Measurements from ENCODE around the gene FILIP1L. TPM values are rescaled to one million over a fixed set of nuclear protein-coding genes. Genes with fewer than 3 reads are reported as not detected.

The FILIP1L gene
- total RNA-seq, 2 donors from 2014 or later, result 270 to 279 TPM

GRCh38 chr3:99836681-99837080, 277.6 kb downstream of the FILIP1L start:
- no peaks in the 10 kb centered on the region for H3K27me3 ChIP-seq (replicated peaks; ENCODE audit: insufficient read depth)
- no peak for DNase-seq (ENCODE audit: low spot score)
- H3K36me3 ChIP-seq, result no peaks in the 10 kb centered on the region
- no peak overlapping the region for H3K4me3 ChIP-seq
- TF ChIP-seq CTCF (IDR thresholded peaks at IDR 0.05), result no peak
- no peak for ATAC-seq (ENCODE audit: insufficient number of reproducible peaks, low FRiP score, low read depth)
- no peak overlapping the region for H3K27ac ChIP-seq
- H3K9me3 ChIP-seq, result no peaks in the 10 kb centered on the region
- H3K4me1 ChIP-seq (ENCODE audit: control insufficient read depth in 1 of 2, low read depth in 2 of 2), result peaks cover 0 to 14% of the 10 kb centered on the region in 2 donors

GRCh38 chr3:99834211-99834957, 279.9 kb downstream of the FILIP1L start:
- H3K36me3 ChIP-seq, result no peaks in the 10 kb centered on the region
- no peak for TF ChIP-seq CTCF (IDR thresholded peaks at IDR 0.05)
- DNase-seq (ENCODE audit: low spot score) (no peak), ATAC-seq (ENCODE audit: insufficient number of reproducible peaks, low FRiP score, low read depth) (no peak)
- no peak overlapping the region for H3K4me3 ChIP-seq
- peaks cover 0 to 14% of the 10 kb centered on the region in 2 donors for H3K4me1 ChIP-seq (ENCODE audit: control insufficient read depth in 1 of 2, low read depth in 2 of 2)
- no peaks in the 10 kb centered on the region for H3K9me3 ChIP-seq
- no peaks in the 10 kb centered on the region for H3K27me3 ChIP-seq (replicated peaks; ENCODE audit: insufficient read depth)
- H3K27ac ChIP-seq, result no peak overlapping the region

- H3K36me3 ChIP-seq, result peaks cover 7% of the 10 kb centered on the region
- DNase-seq (ENCODE audit: low spot score) (no peak), ATAC-seq (ENCODE audit: insufficient number of reproducible peaks, low FRiP score, low read depth) (no peak)
- H3K4me3 ChIP-seq, result no peak overlapping the region
- H3K4me1 ChIP-seq (ENCODE audit: control insufficient read depth in 1 of 2, low read depth in 2 of 2), result peaks cover 0 to 14% of the 10 kb centered on the region in 2 donors
- no peaks in the 10 kb centered on the region for H3K9me3 ChIP-seq
- TF ChIP-seq CTCF (IDR thresholded peaks at IDR 0.05), result no peak
- H3K27ac ChIP-seq, result peak overlapping the region in 1 of 2 donors; percentile 0
- H3K27me3 ChIP-seq (replicated peaks; ENCODE audit: insufficient read depth), result no peaks in the 10 kb centered on the region
Observed at GRCh38 chr3:99833617-99834205, 280.6 kb downstream of the FILIP1L start.

- DNase-seq (ENCODE audit: low spot score), result no peak
- Histone ChIP-seq H3K27me3 (replicated peaks; ENCODE audit: insufficient read depth) (no peaks in the 10 kb centered on the region), H3K4me1 (ENCODE audit: control insufficient read depth in 1 of 2, low read depth in 2 of 2) (peaks cover 0 to 17% of the 10 kb centered on the region in 2 donors), H3K9me3 (no peaks in the 10 kb centered on the region), H3K36me3 (peaks cover 8% of the 10 kb centered on the region), H3K4me3 (no peak overlapping the region), H3K27ac (no peak overlapping the region)
- ATAC-seq (ENCODE audit: insufficient number of reproducible peaks, low FRiP score, low read depth), result no peak
- TF ChIP-seq CTCF (IDR thresholded peaks at IDR 0.05), result no peak
Observed at GRCh38 chr3:99829844-99830243, 284.5 kb downstream of the FILIP1L start.

- H3K9me3 ChIP-seq, result no peaks in the 10 kb centered on the region
- no peak overlapping the region for H3K4me3 ChIP-seq
- no peak for TF ChIP-seq CTCF (IDR thresholded peaks at IDR 0.05)
- peaks cover 5 to 13% of the 10 kb centered on the region in 2 donors for H3K4me1 ChIP-seq (ENCODE audit: control insufficient read depth in 1 of 2, low read depth in 2 of 2)
- ATAC-seq (ENCODE audit: insufficient number of reproducible peaks, low FRiP score, low read depth) (no peak), DNase-seq (ENCODE audit: low spot score) (no peak)
- no peaks in the 10 kb centered on the region for H3K27me3 ChIP-seq (replicated peaks; ENCODE audit: insufficient read depth)
- peaks cover 8% of the 10 kb centered on the region for H3K36me3 ChIP-seq
- H3K27ac ChIP-seq, result no peak overlapping the region
Observed at GRCh38 chr3:99825004-99825640, 289.2 kb downstream of the FILIP1L start.
